Fibroblast of skin of back (primary cell): ENCODE measurements around the gene CYP4F22.
"Not testable (repeated sequence)": the region's sequence is repeated elsewhere in the genome, so short reads cannot be mapped to it uniquely, and the experiment has no call there.

Experiments
- DNase-seq: peaks from one replicate; pipeline ENCODE4 v3.0.0-alpha.2; 2013

Gene CYP4F22

DNA sequence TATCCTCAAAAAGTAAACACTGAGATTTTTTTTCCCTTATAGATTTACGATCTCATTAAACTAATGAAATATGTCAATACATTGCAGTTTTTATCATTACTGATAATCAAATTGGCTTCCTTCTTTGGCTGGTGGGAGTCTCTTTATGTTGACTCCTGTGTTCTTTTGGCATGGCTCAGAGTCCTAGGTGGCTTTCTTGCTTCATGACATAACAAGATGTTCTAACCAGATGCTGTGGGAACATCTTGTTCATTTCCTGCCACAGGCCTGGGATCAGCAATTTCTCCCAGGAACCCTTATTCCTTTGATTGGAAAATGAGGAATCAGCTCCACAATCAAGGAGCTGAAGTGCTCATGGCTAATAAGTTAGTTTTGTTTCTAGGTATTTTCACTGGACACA lies 13.2 kb upstream of the CYP4F22 start:
- DNase-seq: no peak

DNA sequence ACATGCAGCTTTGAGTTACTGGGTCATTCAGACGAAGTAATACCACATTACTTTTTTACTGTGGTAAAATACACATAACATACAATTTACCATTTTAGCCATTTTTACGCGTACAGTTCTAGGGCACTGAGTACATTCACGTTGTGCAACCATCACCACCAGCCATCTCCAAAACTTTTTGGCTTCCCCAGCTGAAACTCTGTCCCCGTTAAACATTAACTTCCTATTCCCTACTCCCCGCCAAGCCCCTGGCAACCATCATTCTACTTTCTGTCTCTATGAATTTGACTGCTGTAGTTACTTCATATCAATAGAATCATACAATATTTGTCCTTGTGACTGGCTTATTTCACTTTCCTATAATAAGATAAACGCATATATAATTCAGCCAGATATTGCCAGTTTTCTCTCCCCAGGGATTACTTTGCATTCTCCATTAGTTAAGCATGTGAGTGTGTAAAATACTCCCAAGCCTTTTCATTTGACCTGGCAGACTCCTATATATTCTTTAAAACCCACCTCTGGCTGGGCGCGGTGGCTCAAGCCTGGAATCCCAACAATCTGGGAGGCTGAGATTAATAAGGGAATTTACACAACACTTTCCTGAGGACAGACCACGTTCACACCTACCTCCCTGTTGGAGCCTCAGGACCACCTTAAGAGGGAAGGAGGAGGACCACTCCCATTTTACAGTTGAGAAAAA lies 10.0 kb upstream of the CYP4F22 start:
- no peak for DNase-seq

DNA sequence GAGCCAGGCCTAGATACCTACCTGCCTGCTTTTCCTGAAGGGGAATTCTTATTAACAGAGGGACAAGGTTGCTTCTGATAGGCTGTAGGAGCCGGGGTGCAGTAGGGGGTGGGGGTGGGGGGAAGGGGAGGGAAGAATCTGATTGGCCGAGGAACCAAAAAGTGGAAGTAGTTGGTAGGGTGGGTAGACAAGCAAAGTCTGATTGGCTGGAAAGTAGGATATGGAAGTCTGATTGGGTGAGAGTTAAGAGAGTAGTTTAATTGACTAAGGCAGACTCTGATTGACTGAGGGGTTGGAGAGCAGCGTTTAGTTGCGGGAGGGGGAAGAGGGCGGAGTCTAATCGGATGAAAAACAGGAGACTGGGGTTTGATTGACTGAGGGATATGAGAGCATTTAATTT lies 9.4 kb upstream of the CYP4F22 start:
- no peak for DNase-seq

GRCh38 chr19:15501596-15501995 lies 6.7 kb upstream of the CYP4F22 start:
- no peak for DNase-seq

DNA sequence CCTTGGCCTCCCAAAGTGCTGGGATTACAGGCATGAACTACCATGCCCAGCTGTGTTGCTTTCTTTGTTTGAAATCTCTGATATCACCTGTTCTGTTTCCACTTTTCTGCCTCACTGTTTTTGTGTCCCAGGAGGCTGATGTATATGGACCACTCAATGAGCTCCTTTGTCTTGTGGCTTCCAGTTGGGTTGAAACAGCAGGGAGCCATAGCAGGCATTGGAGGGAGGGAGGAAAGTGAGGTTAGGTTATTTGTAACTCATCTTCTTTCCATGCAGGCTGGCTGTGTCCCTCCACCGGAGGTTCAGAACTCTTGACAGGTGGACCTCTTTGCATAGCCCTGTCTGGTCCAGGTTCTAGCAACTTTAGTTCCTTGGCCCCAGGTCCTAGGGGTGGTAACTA lies 6.1 kb upstream of the CYP4F22 start:
- DNase-seq: no peak

- DNase-seq: no peak
Measured at GRCh38 chr19:15506074-15506571, 2.2 kb upstream of the CYP4F22 start.

GRCh38 chr19:15507068-15508034 lies 974 bp upstream of the CYP4F22 start:
- DNase-seq: no peak

DNA sequence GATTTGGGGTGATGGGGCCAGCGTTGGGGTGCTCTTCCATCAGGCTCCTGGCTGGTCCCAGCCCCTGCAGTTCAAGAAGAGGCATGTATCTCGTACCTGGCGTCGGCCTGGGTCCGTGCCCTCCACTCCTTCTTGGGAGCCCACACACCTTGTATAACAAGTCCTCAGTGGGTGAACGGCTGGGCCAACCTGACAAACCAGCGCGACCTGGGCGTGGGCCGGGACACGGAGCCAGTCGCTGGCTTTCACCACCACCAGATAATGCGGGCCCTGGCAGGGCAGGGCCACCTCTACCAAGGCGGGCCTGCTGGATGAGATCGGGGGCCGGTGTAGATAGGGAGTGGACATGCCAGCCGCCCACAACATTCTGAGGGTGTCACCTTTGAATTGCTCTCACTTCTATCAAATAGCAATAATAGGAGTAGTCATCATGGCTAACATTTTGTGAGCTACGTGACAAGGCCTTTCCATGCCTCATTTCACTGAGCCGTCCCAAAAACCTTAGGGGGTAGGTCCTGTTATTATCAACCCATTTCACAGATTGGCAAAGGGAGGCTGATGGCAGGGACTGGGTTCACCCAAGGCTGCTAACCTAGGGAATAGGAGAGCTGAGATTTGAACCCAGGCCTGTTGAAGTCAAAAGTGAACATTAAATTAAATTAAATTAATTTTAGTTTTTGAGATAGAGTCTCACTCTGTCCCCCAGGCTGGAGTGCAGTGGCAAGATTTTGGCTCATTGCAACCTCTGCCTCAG lies 3.5 kb downstream of the CYP4F22 start:
- DNase-seq: no peak

DNA sequence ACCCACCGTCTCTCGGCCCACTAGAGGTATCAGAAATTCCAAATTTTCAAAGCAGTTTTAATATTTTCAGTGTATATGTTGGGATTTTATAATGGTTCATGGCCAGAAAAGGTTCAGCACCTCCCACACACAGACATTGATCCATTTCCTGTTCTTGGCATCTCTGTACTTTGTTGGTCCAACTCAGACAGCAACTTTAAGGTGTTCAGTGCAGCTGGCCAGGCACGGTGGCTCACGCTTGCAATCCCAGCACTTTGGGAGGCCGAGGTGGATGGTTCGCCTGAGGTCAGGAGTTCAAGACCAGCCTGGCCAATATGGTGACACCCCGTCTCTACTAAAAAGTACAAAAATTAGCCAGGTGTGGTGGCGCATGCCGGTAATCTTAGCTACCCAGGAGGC lies 6.9 kb downstream of the CYP4F22 start:
- not testable (repeated sequence) for DNase-seq

DNA sequence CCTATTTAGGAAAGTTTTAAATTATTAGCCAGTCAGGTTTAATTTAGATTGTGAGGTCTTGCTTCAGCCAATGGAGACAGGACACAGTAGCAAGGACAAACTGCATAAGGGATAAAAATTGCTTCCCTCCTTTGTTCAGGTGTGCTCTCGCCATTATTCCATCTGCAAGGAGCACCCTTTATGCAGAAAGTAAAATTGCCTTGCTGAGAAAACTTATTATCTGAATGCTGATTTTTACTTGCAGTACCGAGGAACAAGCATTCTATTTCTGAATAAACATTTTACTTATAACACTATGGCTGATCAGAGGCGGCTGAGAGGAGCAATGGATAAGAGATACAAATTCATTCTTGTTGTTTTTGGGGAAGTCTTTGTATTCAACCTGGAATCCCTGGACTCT lies 8.0 kb downstream of the CYP4F22 start:
- no peak for DNase-seq

DNA sequence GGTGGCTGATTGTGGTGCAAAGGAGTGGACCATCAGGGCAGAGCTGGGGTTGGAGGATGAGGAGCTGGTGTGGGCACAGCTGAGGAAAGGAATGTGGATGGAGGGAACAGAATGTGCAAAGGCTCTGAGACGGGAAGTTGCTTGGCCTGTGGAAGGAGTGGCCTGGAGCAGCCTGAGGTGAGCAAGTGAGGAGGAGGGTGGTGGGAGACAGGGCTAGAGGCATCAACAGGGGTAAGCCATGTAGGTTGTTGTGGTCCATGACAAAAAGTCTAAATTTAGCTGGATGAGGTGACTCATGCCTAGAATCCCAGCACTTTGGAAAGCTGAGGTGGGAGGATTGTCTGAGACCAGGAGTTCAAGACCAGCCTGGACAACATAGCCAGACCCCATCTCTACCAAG lies 9.5 kb downstream of the CYP4F22 start:
- DNase-seq: no peak

GRCh38 chr19:15519433-15519976 lies 11.2 kb downstream of the CYP4F22 start:
- DNase-seq: no peak

DNA sequence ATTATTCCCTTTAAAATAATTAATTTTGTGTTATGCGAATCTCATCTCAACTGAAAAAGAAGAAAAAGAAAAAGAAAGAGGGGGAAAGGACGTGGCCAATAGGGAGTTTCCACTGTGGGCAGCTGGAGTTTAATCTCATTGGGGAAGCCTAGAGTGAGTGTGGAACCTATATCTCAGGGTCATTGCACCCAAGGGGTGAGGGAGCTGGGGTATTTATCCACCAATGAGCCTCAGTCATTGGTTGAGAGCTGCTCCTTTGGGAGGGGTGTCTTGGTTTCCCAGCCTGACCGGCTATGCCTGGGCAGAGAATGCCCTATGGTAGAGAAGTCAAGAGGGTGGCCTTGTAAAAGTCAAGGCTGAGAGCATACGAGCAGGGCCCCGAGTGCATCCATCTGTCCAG lies 16.5 kb downstream of the CYP4F22 start:
- no peak for DNase-seq

DNA sequence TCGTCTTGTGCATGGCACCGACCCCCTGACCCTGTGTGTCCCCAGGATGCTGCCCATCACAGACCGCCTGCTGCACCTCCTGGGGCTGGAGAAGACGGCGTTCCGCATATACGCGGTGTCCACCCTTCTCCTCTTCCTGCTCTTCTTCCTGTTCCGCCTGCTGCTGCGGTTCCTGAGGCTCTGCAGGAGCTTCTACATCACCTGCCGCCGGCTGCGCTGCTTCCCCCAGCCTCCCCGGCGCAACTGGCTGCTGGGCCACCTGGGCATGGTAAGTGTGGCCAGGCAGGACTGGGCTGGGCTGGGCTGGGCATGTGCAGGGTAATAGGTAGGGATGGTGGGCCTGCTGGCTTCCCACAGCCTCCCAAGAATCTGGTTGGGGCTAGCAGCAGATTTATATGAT lies 17.0 kb downstream of the CYP4F22 start:
- no peak for DNase-seq

DNA sequence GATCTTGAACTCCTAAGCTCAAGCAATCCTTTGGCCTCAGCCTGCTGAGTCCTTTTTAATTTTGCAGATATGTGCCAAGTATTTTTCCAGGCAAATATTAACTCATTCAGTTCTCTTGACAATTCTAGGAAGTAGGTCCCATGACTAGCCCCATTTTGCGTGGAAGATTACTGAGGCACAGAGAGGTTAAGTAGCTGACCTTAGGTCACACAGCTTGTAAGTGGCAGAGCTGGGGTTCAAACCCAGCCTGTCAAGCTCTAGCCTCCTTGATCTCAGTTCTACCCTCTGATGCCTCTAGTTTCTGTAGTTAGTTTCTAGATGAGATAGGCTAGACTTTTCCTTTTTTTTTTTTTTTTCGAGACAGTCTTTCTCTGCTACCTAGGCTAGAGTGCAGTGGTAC lies 18.1 kb downstream of the CYP4F22 start:
- DNase-seq: no peak

DNA sequence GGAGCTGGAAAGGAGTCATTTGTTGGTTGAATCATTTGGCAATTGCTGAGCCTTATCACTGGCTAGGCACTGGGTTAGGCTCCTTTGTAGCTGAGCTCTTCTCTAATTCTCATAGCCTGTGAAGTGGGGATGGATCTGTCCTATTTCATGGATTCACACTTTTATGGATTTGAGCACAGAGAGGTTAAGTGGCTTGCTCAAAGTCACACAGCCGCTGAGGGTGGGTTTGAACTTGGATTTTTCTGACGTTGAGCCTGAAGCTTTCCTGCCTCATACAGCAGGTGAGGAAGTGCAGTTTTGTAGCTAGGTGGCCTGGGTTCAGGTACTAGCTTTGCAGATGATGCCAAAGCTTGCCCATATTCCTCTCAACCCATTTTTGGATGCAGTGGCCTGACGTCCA lies 19.4 kb downstream of the CYP4F22 start:
- no peak for DNase-seq

GRCh38 chr19:15529774-15530372 lies 21.5 kb downstream of the CYP4F22 start:
- no peak for DNase-seq

DNA sequence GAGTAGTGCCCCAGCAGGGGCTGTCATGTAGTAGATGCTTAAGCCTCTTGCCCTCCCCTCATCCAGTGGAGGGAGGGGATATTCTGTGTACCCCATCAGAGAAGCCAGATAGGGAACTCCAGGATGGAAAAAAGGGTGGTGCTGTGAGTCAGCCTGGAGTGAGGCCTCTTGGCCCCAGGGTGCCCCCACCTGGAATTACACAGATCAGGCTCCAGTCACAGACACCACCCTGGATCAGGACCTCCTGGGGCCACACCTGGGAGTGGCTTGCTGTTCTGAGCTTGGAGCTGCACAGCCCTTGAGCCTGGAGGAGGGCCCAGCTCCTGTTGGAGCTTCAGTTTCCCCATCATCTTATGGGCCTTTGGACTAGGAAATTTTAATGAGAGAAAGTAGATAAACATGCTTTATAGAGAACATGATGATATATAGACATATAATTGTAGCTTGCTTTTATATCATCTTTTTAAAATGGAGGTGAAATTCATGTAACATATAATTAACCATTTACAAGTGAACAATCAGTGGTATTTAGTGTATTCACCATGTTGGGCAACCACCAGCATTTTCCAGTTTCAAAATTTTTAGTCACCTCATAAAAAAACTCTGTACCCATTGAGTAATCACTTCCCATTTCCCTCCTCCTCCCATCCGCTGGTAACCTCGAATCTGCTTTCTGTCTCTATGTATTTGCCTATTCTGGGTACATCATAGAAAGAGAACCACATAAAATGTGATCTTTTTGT lies 24.6 kb downstream of the CYP4F22 start:
- DNase-seq: no peak

- not testable (repeated sequence) for DNase-seq
Measured at GRCh38 chr19:15533522-15533830, 25.2 kb downstream of the CYP4F22 start.

- no peak for DNase-seq
Measured at GRCh38 chr19:15534957-15535864, 26.9 kb downstream of the CYP4F22 start.

- no peak for DNase-seq
Measured at GRCh38 chr19:15536350-15536749, 28.0 kb downstream of the CYP4F22 start.
